ENCODE measurements around the gene ZFPM1.

The ZFPM1 gene

DNA sequence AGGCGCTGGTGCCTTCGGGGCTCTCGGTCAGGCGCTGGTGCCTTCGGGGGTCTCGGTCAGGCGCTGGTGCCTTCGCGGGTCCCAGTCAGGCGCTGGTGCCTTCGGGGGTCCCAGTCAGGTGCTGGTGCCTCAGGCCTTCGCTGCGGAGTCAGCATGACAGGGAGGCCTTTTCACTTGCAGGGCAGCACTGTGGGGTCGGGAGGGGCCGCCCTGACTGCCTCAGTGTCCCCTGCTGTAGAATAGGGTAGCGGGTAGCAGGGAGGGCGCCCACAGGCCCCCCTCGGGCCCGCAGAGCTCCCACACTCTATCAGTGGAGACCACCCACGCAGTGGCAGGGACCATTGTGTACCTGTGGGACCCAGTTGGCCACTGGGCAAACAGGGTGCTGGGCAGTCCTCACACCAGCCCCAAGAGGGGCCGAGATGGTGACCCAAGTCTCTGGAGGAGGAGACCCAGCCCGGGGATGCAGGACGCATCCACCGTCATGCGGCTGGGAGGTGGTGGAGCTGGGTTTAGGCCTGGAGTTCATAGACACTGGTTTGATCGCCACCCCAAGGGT lies 38.0 kb downstream of the ZFPM1 start:
- Mint-ChIP-seq H3K4me3 (no peak overlapping the region), H3K4me1 (no peaks in the 10 kb centered on the region), H3K27ac (no peak overlapping the region), H3K9me3 (no peaks in the 10 kb centered on the region), H3K36me3 (peaks cover 2% of the 10 kb centered on the region), H3K27me3 (no peaks in the 10 kb centered on the region)
- DNase-seq: no peak
- CTCF ChIA-PET: no interaction called here

DNA sequence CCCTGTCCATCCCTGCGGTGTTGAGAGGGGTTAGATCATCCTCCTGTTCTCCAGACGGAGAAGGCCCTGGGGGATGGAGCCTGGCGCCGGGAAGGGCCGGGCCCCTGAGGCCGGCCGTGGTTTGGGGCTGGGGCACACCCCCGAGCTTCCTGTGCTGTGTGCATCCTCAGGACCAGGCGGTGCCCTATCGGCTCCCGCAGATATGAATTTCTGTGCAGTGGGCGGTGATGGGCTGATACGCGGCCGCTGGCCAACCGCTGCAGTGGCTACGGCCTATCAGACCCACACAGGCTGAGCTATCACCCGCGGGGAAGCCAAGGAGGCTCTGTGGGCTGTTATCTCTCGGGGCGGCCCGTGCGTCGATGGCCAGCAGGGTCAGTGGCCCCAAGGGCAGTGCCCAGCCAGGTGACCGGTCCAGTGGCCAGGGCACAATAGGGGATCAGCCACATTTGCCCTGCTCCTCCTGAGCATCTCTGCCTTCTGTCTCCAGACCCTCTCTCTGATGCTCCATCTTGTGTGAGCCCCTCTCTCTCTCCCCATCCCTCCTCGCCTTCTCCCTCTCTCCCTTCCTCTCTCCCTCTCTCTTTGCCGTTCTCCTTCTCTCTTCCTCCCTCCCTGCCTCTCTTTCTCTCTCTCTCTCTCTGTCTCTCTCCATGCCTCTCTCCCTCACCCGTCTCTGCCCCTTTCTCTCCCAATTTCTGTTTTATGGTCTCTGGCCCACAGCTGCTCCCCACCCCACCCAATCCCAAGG lies 38.7 kb downstream of the ZFPM1 start:
- DNase-seq: no peak
- Mint-ChIP-seq H3K4me1 (no peaks in the 10 kb centered on the region), H3K27me3 (no peaks in the 10 kb centered on the region), H3K9me3 (no peaks in the 10 kb centered on the region), H3K4me3 (no peak overlapping the region), H3K27ac (no peak overlapping the region), H3K36me3 (peaks cover 2% of the 10 kb centered on the region)
- CTCF ChIA-PET: no interaction called here

DNA sequence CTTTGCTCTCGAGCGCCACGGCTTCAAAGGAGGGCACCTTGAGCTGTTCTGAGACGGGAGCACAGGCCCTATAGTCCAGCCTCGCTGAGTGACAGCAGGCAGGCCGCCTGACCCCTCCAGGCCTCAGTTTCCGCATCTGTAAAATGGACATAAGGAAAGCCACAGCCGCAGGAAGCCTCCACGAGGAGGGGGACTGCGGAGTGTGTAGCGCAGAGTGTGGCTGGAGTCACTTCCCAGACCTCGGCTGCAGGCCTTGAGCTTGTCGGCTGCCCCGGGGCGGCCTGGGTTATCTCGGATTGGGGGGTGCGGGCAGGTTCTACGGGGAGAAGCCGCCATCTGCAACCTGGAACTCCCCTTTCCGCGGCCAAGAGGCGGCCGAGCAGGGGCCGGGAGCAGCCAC lies 40.8 kb downstream of the ZFPM1 start:
- no peak overlapping the region for H3K27ac Mint-ChIP-seq
- H3K4me1 Mint-ChIP-seq: no peaks in the 10 kb centered on the region
- peaks cover 2% of the 10 kb centered on the region for H3K36me3 Mint-ChIP-seq
- DNase-seq: no peak
- CTCF ChIA-PET: interaction anchor here (1.0 kb wide), 1 partner anchor 55 kb away, joined by 3 read pairs; no protein-coding TSS in a partner anchor
- H3K4me3 Mint-ChIP-seq: no peak overlapping the region
- no peaks in the 10 kb centered on the region for H3K9me3 Mint-ChIP-seq
- H3K27me3 Mint-ChIP-seq: no peaks in the 10 kb centered on the region

DNA sequence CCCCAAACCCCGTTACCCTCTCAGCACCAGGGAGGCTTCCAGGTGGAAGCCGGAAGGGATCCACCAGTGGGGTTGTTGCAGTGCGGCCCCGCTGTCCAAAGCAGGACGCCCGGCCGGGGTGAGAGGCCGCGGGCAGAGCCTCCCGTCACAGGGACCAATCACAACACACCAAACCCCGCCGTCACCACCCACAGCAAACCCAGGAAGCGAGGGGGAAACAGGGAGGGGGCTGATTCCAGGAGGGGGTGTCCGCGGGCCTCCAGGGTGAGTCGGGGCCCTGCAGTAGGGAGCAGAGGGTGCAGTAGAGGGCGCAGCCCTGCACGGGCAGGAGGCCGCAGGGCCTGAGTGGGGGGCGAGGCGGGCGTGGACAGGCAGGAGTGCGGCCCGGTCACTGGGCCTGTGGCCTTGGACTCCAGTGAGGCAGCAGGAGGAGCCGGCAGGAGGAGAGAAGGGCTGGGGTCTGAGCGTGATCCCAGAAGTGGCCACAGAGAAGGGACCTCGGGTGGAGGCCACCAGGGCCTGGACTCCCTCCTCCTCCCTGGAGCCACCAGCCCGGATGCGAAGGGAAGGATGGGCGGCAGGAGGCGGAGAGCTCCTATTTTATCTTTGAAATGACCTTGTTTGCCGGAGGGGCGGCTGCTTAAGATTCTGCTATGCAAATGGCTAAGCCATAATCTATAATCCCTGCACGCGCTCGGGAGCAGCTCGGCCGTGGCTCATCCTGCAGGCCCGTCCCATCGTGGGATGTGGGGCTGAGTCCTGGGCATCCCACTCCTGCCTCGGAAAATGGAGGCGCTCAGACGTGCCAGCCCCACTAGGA lies 41.5 kb downstream of the ZFPM1 start:
- CTCF ChIA-PET: no interaction called here
- no peak overlapping the region for H3K27ac Mint-ChIP-seq
- no peak for DNase-seq

GRCh38 chr16:88495268-88495772 lies 42.2 kb downstream of the ZFPM1 start:
- CTCF ChIA-PET: no interaction called here
- Mint-ChIP-seq H3K4me1 (no peaks in the 10 kb centered on the region), H3K27me3 (no peaks in the 10 kb centered on the region), H3K9me3 (no peaks in the 10 kb centered on the region), H3K4me3 (no peak overlapping the region), H3K27ac (no peak overlapping the region), H3K36me3 (no peaks in the 10 kb centered on the region)
- DNase-seq: no peak

More for the DNA sequence above, 41.5 kb downstream of the ZFPM1 start:
- Mint-ChIP-seq H3K4me3 (no peak overlapping the region), H3K27me3 (no peaks in the 10 kb centered on the region), H3K4me1 (no peaks in the 10 kb centered on the region), H3K9me3 (no peaks in the 10 kb centered on the region), H3K36me3 (peaks cover under 1% of the 10 kb centered on the region)

- H3K36me3 Mint-ChIP-seq: no peaks in the 10 kb centered on the region
- H3K27me3 Mint-ChIP-seq: no peaks in the 10 kb centered on the region
- H3K27ac Mint-ChIP-seq: no peak overlapping the region
- no peak for DNase-seq
- H3K4me3 Mint-ChIP-seq: no peak overlapping the region
- CTCF ChIA-PET: no interaction called here
- H3K9me3 Mint-ChIP-seq: no peaks in the 10 kb centered on the region
- no peaks in the 10 kb centered on the region for H3K4me1 Mint-ChIP-seq
These were observed 44.7 kb downstream of the ZFPM1 start for GRCh38 chr16:88497561-88498462.

DNA sequence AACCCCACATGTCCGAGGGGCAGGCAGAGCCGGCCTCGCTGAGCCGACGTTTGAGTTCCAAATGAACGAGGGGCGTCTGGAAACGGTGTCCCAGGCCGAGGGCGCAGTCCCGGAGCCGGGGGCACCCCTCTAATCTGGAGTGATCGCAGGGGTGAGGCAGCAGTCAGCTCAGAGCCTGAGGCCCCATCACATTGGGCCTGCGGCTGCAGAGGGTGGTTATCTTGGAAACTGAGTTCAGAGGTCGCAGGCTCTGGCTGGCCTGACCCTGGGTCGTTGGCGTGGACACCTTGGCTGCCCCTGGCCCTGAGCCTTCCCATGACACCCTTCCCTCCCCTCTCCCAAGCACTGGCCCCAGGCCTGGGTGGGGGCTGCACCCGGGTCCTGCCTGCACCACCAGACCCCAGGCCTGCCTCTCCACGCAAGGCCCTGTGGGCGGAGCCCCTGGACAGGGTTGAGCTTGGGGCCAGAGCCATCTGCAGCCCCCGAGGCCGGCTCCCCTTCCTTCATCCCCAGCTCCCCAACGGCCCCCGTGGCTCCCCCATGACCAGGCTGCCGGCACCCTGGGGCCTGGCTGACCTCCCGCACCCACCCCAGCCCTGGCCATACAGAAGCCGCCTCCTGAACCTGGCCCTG lies 45.6 kb downstream of the ZFPM1 start:
- CTCF ChIA-PET: no interaction called here
- H3K27ac Mint-ChIP-seq: no peak overlapping the region
- H3K9me3 Mint-ChIP-seq: no peaks in the 10 kb centered on the region
- no peaks in the 10 kb centered on the region for H3K27me3 Mint-ChIP-seq
- H3K4me1 Mint-ChIP-seq: no peaks in the 10 kb centered on the region
- DNase-seq: no peak
- no peak overlapping the region for H3K4me3 Mint-ChIP-seq
- H3K36me3 Mint-ChIP-seq: no peaks in the 10 kb centered on the region

- no peak for DNase-seq
- Mint-ChIP-seq H3K9me3 (no peaks in the 10 kb centered on the region), H3K27ac (no peak overlapping the region), H3K27me3 (no peaks in the 10 kb centered on the region), H3K4me1 (no peaks in the 10 kb centered on the region), H3K36me3 (no peaks in the 10 kb centered on the region), H3K4me3 (no peak overlapping the region)
- CTCF ChIA-PET: no interaction called here
These were observed 46.2 kb downstream of the ZFPM1 start for GRCh38 chr16:88499292-88499691.

DNA sequence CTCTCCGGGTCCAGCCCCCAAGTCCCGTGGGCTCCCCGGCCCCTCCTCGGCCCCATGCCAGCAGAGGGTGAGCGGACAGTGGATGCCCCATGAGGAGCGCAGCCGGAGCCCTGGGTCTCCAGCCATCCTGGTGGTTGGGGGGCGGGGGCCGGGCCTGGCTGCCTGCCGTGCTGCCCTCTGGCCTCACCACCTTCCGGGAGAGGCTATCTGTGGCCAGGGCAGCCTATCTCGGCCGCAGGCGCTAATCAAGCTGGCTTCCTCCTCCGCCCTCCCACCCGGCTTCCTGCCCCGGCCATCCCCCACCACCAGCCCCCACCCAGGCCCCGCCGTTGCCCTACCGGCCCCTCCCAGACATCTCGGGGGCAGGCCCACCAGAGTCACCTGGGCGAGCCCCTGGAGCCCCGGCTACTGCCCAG lies 46.8 kb downstream of the ZFPM1 start:
- H3K27ac Mint-ChIP-seq: no peak overlapping the region
- no peak for DNase-seq
- H3K27me3 Mint-ChIP-seq: no peaks in the 10 kb centered on the region
- no peak overlapping the region for H3K4me3 Mint-ChIP-seq
- CTCF ChIA-PET: no interaction called here
- H3K36me3 Mint-ChIP-seq: no peaks in the 10 kb centered on the region
- H3K9me3 Mint-ChIP-seq: no peaks in the 10 kb centered on the region
- no peaks in the 10 kb centered on the region for H3K4me1 Mint-ChIP-seq

DNA sequence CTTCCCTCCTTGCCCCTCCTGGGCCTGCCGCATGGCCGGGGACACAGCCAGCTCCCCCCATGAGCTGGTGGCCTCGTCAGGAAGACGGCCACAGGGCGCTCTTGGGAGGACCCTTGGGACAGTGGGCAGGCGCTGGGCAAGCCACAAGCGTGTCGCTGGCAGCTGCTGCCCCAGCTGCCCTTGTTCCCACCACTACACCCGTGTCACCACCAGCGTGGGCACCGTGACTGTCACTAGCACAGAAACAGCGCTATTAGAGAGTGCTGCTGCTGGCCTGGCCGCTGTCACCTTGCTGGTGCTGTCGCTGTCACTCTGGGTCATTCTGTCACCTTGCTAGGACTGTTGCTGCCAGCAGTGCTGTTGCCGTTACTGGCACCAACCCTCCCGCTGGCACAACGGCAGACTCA lies 47.2 kb downstream of the ZFPM1 start:
- Mint-ChIP-seq H3K9me3 (no peaks in the 10 kb centered on the region), H3K27me3 (no peaks in the 10 kb centered on the region), H3K36me3 (no peaks in the 10 kb centered on the region), H3K4me3 (no peak overlapping the region), H3K27ac (no peak overlapping the region), H3K4me1 (no peaks in the 10 kb centered on the region)
- CTCF ChIA-PET: no interaction called here
- DNase-seq: no peak

- no peaks in the 10 kb centered on the region for H3K4me1 Mint-ChIP-seq
- H3K27ac Mint-ChIP-seq: no peak overlapping the region
- H3K9me3 Mint-ChIP-seq: no peaks in the 10 kb centered on the region
- DNase-seq: no peak
- CTCF ChIA-PET: no interaction called here
- no peak overlapping the region for H3K4me3 Mint-ChIP-seq
- no peaks in the 10 kb centered on the region for H3K27me3 Mint-ChIP-seq
- no peaks in the 10 kb centered on the region for H3K36me3 Mint-ChIP-seq
These were observed 49.3 kb downstream of the ZFPM1 start for GRCh38 chr16:88502371-88502770.

GRCh38 chr16:88502776-88503280 lies 49.7 kb downstream of the ZFPM1 start:
- H3K9me3 Mint-ChIP-seq: no peaks in the 10 kb centered on the region
- no peak overlapping the region for H3K4me3 Mint-ChIP-seq
- H3K27me3 Mint-ChIP-seq: no peaks in the 10 kb centered on the region
- no peaks in the 10 kb centered on the region for H3K36me3 Mint-ChIP-seq
- no peak overlapping the region for H3K27ac Mint-ChIP-seq
- no peak for DNase-seq
- CTCF ChIA-PET: no interaction called here
- no peaks in the 10 kb centered on the region for H3K4me1 Mint-ChIP-seq

- Mint-ChIP-seq H3K27ac (no peak overlapping the region), H3K4me3 (no peak overlapping the region), H3K27me3 (no peaks in the 10 kb centered on the region), H3K4me1 (no peaks in the 10 kb centered on the region), H3K9me3 (no peaks in the 10 kb centered on the region), H3K36me3 (no peaks in the 10 kb centered on the region)
- CTCF ChIA-PET: no interaction called here
- DNase-seq: no peak
These were observed 50.3 kb downstream of the ZFPM1 start for GRCh38 chr16:88503374-88503770.
